ENCODE measurements around the gene MARCKSL1. TPM values are rescaled to one million over a fixed set of nuclear protein-coding genes. Genes with fewer than 3 reads are reported as not detected.

MARCKSL1 gene
- total and polyA plus RNA-seq, 2 of the 8 experiments (the other 6 are each of a cell fraction or from before 2014, with no cell fraction given), result 536 to 558 TPM

DNA sequence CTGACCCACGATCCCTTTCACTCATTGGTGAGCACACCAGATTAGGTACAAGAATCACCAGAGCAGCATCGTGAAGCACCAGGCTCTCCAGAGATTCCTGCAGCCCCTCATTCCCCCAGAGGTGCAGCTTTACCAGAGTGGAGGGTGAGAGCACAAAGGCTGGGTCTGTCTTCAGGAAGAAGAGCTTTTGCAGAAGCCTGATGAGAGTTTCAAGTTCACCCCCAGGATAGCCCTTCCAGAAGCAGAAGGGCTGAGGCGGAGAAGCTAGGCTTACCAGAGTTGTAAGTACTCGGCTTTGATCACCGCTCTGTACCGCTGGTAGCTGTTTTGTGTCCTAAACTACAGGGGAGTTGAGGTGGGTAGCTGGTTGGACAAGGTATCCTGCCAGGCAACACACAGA, 29.4 kb upstream of the MARCKSL1 start (continued):
- TF ChIP-seq USF2 (IDR thresholded peaks at IDR 0.05; ENCODE audit: low read length) (no peak), SP2 (IDR thresholded peaks at IDR 0.05; ENCODE audit: low read length) (no peak)

Measured in H1 (cell line).